Measurements from ENCODE around the gene C19orf67.

- TF ChIP-seq ZNF501 (tag by site-specific recombination; IDR thresholded peaks at IDR 0.05) (no peak), ZNF514 (tag by site-specific recombination; IDR thresholded peaks at IDR 0.05) (no peak), ZNF610 (tag by site-specific recombination; IDR thresholded peaks at IDR 0.05; ENCODE audit: borderline replicate concordance) (no peak), ZBTB11 (tag by site-specific recombination; conservative IDR thresholded peaks at IDR 0.05; ENCODE audit: low read depth) (no peak), YY1 (tag by site-specific recombination; IDR thresholded peaks at IDR 0.05) (no peak)
- TF ChIP-seq, protein P1, sequence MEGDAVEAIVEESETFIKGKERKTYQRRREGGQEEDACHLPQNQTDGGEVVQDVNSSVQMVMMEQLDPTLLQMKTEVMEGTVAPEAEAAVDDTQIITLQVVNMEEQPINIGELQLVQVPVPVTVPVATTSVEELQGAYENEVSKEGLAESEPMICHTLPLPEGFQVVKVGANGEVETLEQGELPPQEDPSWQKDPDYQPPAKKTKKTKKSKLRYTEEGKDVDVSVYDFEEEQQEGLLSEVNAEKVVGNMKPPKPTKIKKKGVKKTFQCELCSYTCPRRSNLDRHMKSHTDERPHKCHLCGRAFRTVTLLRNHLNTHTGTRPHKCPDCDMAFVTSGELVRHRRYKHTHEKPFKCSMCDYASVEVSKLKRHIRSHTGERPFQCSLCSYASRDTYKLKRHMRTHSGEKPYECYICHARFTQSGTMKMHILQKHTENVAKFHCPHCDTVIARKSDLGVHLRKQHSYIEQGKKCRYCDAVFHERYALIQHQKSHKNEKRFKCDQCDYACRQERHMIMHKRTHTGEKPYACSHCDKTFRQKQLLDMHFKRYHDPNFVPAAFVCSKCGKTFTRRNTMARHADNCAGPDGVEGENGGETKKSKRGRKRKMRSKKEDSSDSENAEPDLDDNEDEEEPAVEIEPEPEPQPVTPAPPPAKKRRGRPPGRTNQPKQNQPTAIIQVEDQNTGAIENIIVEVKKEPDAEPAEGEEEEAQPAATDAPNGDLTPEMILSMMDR (tag by site-specific recombination; IDR thresholded peaks at IDR 0.05), result no peak
Measured at GRCh38 chr19:14119644-14120496, 34.3 kb upstream of the C19orf67 start.
